Right lobe of liver (tissue), 4 donors: ENCODE data around the gene PTPRT.

ENCODE experiments used
- POLR2A ChIP-seq: fragments of 450-650 bp; IDR thresholded peaks from one replicate; pipeline ENCODE4 v1.6.1; 2017; ENCODE audit warnings: antibody characterized with exemption, mild to moderate bottlenecking
- TF ChIP-seq, protein P1 (sequence below), 4 donors: fragments of 200-600 bp in 3 of 4; fragments of 450-650 bp in 1 of 4; IDR thresholded peaks; one replicate each; pipeline versions ENCODE4 v1.5.1 to v1.8.0; 2016 to 2022; ENCODE audit warnings: antibody characterized with exemption in 4 of 4, mild to moderate bottlenecking in 2 of 4
- donor health status: DM: no; HTN: no; CAD: no.
- donor health status: DM: no; HTN: no; CAD: no.
- donor health status: DM: no; HTN: yes; CAD: no.

DNA sequence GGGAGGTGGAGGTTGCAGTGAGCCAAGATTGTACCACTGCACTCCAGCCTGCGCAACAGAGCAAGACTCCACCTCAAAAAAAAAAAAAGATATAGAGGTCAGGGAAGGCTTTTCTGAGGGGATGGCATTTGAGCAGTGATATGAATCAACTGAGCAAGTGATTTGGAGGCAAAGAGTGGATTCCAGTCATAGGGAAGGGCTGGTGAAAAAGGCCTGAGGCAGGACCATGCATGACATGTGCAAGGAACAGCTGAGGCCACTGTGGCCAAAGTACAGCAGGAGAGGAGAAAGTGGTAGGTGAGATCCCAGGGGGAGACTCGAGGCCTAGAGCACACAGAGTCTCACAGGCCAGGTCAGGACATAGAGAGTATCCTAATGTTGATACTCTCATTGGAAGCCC lies 20.1 kb upstream of the PTPRT start:
- TF ChIP-seq, protein P1, sequence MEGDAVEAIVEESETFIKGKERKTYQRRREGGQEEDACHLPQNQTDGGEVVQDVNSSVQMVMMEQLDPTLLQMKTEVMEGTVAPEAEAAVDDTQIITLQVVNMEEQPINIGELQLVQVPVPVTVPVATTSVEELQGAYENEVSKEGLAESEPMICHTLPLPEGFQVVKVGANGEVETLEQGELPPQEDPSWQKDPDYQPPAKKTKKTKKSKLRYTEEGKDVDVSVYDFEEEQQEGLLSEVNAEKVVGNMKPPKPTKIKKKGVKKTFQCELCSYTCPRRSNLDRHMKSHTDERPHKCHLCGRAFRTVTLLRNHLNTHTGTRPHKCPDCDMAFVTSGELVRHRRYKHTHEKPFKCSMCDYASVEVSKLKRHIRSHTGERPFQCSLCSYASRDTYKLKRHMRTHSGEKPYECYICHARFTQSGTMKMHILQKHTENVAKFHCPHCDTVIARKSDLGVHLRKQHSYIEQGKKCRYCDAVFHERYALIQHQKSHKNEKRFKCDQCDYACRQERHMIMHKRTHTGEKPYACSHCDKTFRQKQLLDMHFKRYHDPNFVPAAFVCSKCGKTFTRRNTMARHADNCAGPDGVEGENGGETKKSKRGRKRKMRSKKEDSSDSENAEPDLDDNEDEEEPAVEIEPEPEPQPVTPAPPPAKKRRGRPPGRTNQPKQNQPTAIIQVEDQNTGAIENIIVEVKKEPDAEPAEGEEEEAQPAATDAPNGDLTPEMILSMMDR (IDR thresholded peaks at IDR 0.05): no peak
- TF ChIP-seq POLR2A: no peak
